Neural cell (in vitro differentiated cells): ENCODE results near the gene C10orf105.

Experiments used
- CTCF ChIP-seq: fragments of 450-650 bp; IDR thresholded peaks from 2 replicates; pipeline ENCODE4 v1.5.1; 2014; ENCODE audit warnings: antibody characterized with exemption, mild to moderate bottlenecking, moderate library complexity; ENCODE audit not compliant: poor library complexity, severe bottlenecking
- EP300 ChIP-seq: fragments of 450-650 bp; conservative IDR thresholded peaks from 2 replicates; pipeline ENCODE4 v1.6.1; 2014; ENCODE audit warnings: antibody characterized with exemption, mild to moderate bottlenecking, moderate library complexity; ENCODE audit not compliant: poor library complexity, severe bottlenecking
- EZH2 ChIP-seq: fragments of 200-600, 300-800 bp; shearing (Covaris generic), sonication (generic); IDR thresholded peaks from 2 replicates; pipeline ENCODE4 v1.6.1; 2014; ENCODE audit warnings: antibody characterized with exemption, low read length, borderline replicate concordance, mild to moderate bottlenecking; ENCODE audit not compliant: insufficient read depth, poor library complexity, severe bottlenecking
- MXI1 ChIP-seq: fragments of 450-650 bp; conservative IDR thresholded peaks from 2 replicates; pipeline ENCODE4 v1.6.1; 2014; ENCODE audit warnings: antibody characterized with exemption, mild to moderate bottlenecking; ENCODE audit not compliant: poor library complexity, severe bottlenecking
- POLR2AphosphoS5 ChIP-seq: IDR thresholded peaks from 2 replicates; pipeline ENCODE4 v1.6.1; 2012
- RAD21 ChIP-seq: fragments of 450-650 bp; conservative IDR thresholded peaks from 2 replicates; pipeline ENCODE4 v1.6.1; 2014; ENCODE audit warnings: antibody characterized with exemption, mild to moderate bottlenecking, moderate library complexity
- TAF1 ChIP-seq: IDR thresholded peaks from 2 replicates; pipeline ENCODE4 v1.6.1; 2012; ENCODE audit warnings: low read depth

- no peak for TF ChIP-seq EZH2
- no peak for TF ChIP-seq CTCF
- no peak for TF ChIP-seq TAF1
- no peak for TF ChIP-seq MXI1
- no peak for TF ChIP-seq RAD21
- TF ChIP-seq EP300, result no peak
- TF ChIP-seq POLR2AphosphoS5, result no peak
These were observed 10.4 kb downstream of the C10orf105 start for GRCh38 chr10:71708897-71709882.
